BLaER1 treated with 17β-estradiol and CSF1 and Interleukin-3, amounts not matched to agents 10 nM and 100 nM (cell line): Measurements from ENCODE around the gene ARID3B.
A peak's percentile ranks its signal among the peaks of the same experiment; 100 is the strongest.

Source experiments
- H3K27ac ChIP-seq, 11 experiments: shearing (Covaris generic); formaldehyde crosslinking; 2 replicates each; pipeline ENCODE4 v1.8.1; 2022
- H3K27me3 ChIP-seq, 11 experiments: shearing (Covaris generic); formaldehyde crosslinking; 2 replicates each; pipeline ENCODE4 v1.8.1; 2022
- H3K36me3 ChIP-seq, 11 experiments: shearing (Covaris generic); formaldehyde crosslinking; 2 replicates each; pipeline ENCODE4 v1.8.1; 2022
- H3K4me1 ChIP-seq, 10 experiments: shearing (Covaris generic); formaldehyde crosslinking; 2 replicates each; pipeline ENCODE4 v1.8.1; 2022
- H3K4me2 ChIP-seq, 11 experiments: shearing (Covaris generic); formaldehyde crosslinking; 2 replicates each; pipeline ENCODE4 v1.8.1; 2022
- H3K4me3 ChIP-seq, 10 experiments: shearing (Covaris generic); formaldehyde crosslinking; 2 replicates each; pipeline ENCODE4 v1.8.1; 2022
- H3K9ac ChIP-seq, 11 experiments: shearing (Covaris generic); formaldehyde crosslinking; 2 replicates each; pipeline ENCODE4 v1.8.1; 2022
- H3K9me3 ChIP-seq, 11 experiments: shearing (Covaris generic); formaldehyde crosslinking; replicated peaks in 1 of 11; 2 replicates each; pipeline ENCODE4 v1.8.1; 2022
- H4K20me1 ChIP-seq, 11 experiments: shearing (Covaris generic); formaldehyde crosslinking; 2 replicates each; pipeline ENCODE4 v1.8.1; 2022
- Cebpa-rat ChIP-seq, 11 experiments: shearing (Covaris generic); IDR thresholded peaks; 2 replicates each; pipeline ENCODE4 v1.8.1; 2022

The ARID3B gene, protein sequence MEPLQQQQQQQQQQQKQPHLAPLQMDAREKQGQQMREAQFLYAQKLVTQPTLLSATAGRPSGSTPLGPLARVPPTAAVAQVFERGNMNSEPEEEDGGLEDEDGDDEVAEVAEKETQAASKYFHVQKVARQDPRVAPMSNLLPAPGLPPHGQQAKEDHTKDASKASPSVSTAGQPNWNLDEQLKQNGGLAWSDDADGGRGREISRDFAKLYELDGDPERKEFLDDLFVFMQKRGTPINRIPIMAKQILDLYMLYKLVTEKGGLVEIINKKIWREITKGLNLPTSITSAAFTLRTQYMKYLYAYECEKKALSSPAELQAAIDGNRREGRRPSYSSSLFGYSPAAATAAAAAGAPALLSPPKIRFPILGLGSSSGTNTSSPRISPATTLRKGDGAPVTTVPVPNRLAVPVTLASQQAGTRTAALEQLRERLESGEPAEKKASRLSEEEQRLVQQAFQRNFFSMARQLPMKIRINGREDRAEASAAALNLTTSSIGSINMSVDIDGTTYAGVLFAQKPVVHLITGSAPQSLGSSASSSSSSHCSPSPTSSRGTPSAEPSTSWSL

DNA sequence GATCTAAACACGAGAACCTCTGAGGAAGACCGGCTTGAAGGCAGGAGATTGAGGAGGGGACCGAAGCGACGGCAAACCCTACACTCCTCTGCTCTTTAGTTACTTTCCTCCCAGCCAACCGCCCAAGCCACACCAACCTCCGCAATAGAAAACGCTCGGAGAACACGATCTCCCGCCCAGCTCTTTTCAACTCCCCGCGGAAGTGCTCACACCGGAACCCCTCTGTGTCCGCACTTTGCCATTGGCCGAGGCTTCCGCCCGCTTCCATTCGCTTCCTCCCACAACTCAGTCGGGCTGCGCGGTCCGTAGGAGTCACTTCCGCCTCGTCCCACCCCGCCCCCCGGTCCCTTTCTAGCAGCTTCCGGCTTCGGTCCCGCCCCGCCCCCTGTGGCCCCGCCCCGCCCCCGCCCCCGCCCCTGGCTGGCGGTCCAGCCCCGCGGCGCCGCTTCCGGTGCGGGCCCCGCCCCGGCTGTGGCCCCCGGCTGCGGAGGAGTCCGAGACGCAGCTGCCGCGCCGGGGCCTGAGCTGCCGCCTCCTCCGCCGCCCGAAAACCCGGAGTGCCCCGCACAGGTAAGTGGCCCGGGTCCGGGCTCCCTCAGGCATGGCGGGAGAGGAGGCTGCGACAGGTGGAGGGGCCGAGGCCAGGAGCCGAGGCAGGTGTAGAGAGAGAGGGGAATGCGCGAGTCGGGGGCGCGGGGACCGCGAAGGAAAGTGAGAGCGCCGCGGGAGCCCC, at the start of gene ARID3B:
TSS of gene ARID3B (plus strand) at position 460 of the 733 bp plus-strand sequence. CDS start 2,717 bp downstream, outside the sequence.
- peaks cover 0 to 15% (median 0%) of the 10 kb centered on the region in 11 experiments; a peak in 2 of 22 replicates for H3K36me3 ChIP-seq
- peak within 1 kb of the TSS; percentile 96 to 99 (median 98) for H3K4me2 ChIP-seq
- H3K9me3 ChIP-seq = no peaks in the 10 kb centered on the region
- H3K4me1 ChIP-seq = peaks cover 39 to 53% (median 46%) of the 10 kb centered on the region in 10 experiments
- peak within 1 kb of the TSS; percentile 81 to 90 (median 87) for H3K9ac ChIP-seq
- peaks cover 16 to 33% (median 25%) of the 10 kb centered on the region in 11 experiments for H3K27me3 ChIP-seq
- peak within 1 kb of the TSS; percentile 54 to 88 (median 84) for H3K27ac ChIP-seq
- H4K20me1 ChIP-seq = peaks cover 27 to 47% (median 42%) of the 10 kb centered on the region in 11 experiments; a peak in 21 of 22 replicates
- no peak for TF ChIP-seq Cebpa-rat (IDR thresholded peaks at IDR 0.05)
- H3K4me3 ChIP-seq = peak within 1 kb of the TSS; percentile 79 to 96 (median 90)

DNA sequence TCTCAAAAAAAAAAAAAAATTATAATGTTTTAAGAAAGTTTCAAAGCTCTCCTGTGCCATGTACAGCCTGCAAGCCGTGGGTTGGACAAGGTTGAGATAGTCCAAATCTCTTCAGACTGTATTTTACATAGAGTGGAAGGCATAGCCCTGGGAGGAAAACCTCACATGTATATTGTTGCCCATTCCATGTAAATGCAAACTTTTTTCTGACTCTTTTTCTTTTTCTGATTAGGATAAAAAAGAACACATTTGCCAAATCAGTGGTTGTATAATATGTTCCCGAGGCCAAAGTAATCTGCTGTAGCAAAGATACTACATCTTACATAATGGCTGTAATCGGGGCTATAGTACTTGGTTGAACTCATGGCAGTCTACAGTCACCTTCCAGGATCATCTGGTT, 44.4 kb upstream of the ARID3B start:
- Histone ChIP-seq H3K4me2 (no peak overlapping the region), H4K20me1 (no peaks in the 10 kb centered on the region), H3K36me3 (peaks cover 0 to 11% (median 3%) of the 10 kb centered on the region in 11 experiments; a peak in 3 of 22 replicates), H3K27ac (no peak overlapping the region), H3K4me1 (no peaks in the 10 kb centered on the region), H3K27me3 (no peaks in the 10 kb centered on the region), H3K9ac (no peak overlapping the region), H3K4me3 (no peak overlapping the region), H3K9me3 (no peaks in the 10 kb centered on the region)
- no peak for TF ChIP-seq Cebpa-rat (IDR thresholded peaks at IDR 0.05)

DNA sequence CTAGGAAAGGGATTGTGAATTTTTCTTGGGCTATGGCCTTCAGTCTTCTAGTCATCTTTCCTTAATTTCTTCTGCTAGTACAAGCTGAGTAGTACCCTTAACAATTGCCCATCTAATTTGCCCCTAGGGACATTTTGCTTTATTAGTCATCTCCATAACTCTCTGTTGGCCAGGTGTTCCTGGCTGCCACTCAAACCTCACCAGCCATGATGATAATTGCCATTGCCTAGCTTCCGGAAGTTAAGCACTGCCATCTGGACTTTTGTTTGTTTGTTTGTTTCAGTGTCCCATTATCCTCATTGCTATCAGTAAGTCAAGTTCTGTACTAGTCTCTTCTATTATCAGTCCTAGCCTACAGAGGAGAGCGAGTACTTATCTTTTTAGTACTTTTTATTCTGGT, 43.4 kb upstream of the ARID3B start:
- Histone ChIP-seq H3K27ac (no peak overlapping the region), H3K27me3 (no peaks in the 10 kb centered on the region), H3K9ac (no peak overlapping the region), H3K4me2 (no peak overlapping the region), H4K20me1 (no peaks in the 10 kb centered on the region), H3K36me3 (peaks cover 0 to 20% (median 0%) of the 10 kb centered on the region in 11 experiments; a peak in 4 of 22 replicates), H3K4me3 (no peak overlapping the region), H3K4me1 (0 out of 20 replicates have a peak, but pooled peaks cover 0 to under 1% (median 0%) of the 10 kb centered on the region in 10 experiments), H3K9me3 (no peaks in the 10 kb centered on the region)
- TF ChIP-seq Cebpa-rat (IDR thresholded peaks at IDR 0.05) = no peak

DNA sequence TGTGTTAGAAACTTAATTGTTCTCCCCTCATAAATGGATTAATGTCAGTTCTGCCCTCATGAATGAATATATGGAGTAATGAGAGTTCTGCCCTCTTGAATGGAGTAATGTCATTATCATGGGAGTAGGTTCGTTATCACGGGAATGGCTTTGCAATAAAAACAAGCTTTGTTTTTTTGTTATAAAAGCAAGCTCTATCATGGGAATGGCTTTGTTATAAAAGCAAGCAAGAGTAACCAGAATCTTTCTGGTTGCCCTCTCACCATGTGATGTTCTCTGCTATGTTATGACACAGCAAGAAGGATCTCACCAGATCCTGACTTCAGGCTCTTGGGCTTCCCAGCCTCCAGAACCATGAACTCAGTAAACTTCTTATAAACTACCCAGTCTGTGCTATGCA, 41.7 kb upstream of the ARID3B start:
- Histone ChIP-seq H3K4me3 (no peak overlapping the region), H3K27me3 (no peaks in the 10 kb centered on the region), H3K27ac (no peak overlapping the region), H3K9ac (no peak overlapping the region), H3K36me3 (peaks cover 0 to 14% (median under 1%) of the 10 kb centered on the region in 11 experiments; a peak in 4 of 22 replicates), H3K4me1 (peaks cover 0 to 4% (median 0%) of the 10 kb centered on the region in 10 experiments; a peak in 1 of 20 replicates), H4K20me1 (no peaks in the 10 kb centered on the region), H3K9me3 (no peaks in the 10 kb centered on the region), H3K4me2 (no peak overlapping the region)
- no peak for TF ChIP-seq Cebpa-rat (IDR thresholded peaks at IDR 0.05)

DNA sequence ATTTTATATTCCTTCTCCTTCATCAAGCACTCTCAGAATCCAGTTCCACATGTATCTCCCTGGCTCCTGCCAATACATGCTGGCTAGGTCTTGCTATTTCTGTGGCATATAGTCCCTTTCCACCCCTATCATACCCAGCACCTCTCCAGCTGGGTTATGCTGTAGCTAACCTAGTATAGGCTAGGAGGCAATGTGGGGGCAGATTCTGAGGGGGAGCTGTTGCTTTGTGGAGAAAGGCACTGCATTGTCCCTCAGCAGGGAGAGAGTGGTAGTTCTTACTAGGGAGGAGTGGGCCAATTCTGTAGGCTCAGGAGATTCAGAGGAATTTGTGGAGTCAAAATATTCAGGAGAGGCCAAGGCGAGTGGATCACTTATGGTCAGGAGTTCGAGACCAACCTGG, 40.6 kb upstream of the ARID3B start:
- H3K27ac ChIP-seq = no peak overlapping the region
- no peaks in the 10 kb centered on the region for H4K20me1 ChIP-seq
- TF ChIP-seq Cebpa-rat (IDR thresholded peaks at IDR 0.05) = no peak

DNA sequence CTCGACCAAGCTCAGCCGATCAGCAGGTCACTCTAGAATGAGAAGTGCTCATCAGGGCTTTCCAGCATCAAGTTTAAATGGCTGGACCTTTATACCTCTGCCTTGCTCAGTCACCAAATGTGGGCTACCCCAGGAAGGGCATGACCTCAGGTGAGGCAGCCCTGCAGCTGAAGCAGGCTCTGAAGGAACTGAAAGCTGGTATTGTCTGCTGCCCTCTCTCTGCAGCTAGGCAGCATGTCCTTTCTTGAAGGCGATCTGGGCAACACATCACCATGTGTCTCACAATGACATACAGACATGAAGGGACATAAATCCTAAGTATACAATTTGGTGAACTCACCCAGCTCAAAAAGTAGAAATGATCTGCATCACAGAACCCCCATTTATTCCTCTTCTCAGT, 38.7 kb upstream of the ARID3B start:
- H3K9me3 ChIP-seq = no peaks in the 10 kb centered on the region
- no peak overlapping the region for H3K9ac ChIP-seq
- no peak for TF ChIP-seq Cebpa-rat (IDR thresholded peaks at IDR 0.05)

More for the DNA sequence above, 40.6 kb upstream of the ARID3B start:
- H3K9ac ChIP-seq = no peak overlapping the region
- peaks cover 0 to 22% (median 8%) of the 10 kb centered on the region in 11 experiments; a peak in 6 of 22 replicates for H3K36me3 ChIP-seq
- no peak overlapping the region for H3K4me2 ChIP-seq
- H3K27me3 ChIP-seq = no peaks in the 10 kb centered on the region
- H3K9me3 ChIP-seq = no peaks in the 10 kb centered on the region
- peaks cover 0 to 4% (median 0%) of the 10 kb centered on the region in 10 experiments; a peak in 1 of 20 replicates for H3K4me1 ChIP-seq
- H3K4me3 ChIP-seq = no peak overlapping the region

DNA sequence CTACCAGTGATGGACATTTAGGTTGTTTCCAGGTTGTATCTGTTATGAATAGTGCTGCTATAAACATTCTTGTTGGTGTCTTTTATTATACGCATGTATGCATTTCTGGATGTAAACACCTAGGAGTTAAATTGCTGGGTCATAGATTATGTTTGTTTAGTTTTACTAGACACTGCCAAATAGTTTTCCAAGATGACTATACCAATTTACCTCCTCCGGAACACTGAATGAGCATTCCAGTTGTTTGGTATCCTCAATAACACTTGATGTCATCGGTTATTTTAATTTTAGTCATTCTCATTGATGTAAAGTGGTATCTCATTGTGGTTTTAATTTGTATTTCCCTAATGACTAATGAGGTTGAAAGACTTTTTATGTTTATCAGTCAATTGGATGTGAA, 36.6 kb upstream of the ARID3B start:
- Histone ChIP-seq H4K20me1 (no peaks in the 10 kb centered on the region), H3K27ac (no peak overlapping the region), H3K4me1 (peaks cover 0 to 4% (median 0%) of the 10 kb centered on the region in 10 experiments; a peak in 1 of 20 replicates), H3K9ac (no peak overlapping the region), H3K9me3 (no peaks in the 10 kb centered on the region), H3K36me3 (peaks cover 0 to 26% (median 8%) of the 10 kb centered on the region in 11 experiments; a peak in 6 of 22 replicates), H3K4me3 (no peak overlapping the region), H3K27me3 (no peaks in the 10 kb centered on the region), H3K4me2 (no peak overlapping the region)
- TF ChIP-seq Cebpa-rat (IDR thresholded peaks at IDR 0.05) = no peak

More for the DNA sequence above, 38.7 kb upstream of the ARID3B start:
- H3K4me3 ChIP-seq = no peak overlapping the region
- peaks cover 0 to 4% (median 0%) of the 10 kb centered on the region in 10 experiments; a peak in 1 of 20 replicates for H3K4me1 ChIP-seq
- H3K4me2 ChIP-seq = no peak overlapping the region
- no peak overlapping the region for H3K27ac ChIP-seq
- no peaks in the 10 kb centered on the region for H4K20me1 ChIP-seq
- no peaks in the 10 kb centered on the region for H3K27me3 ChIP-seq
- H3K36me3 ChIP-seq = peaks cover 0 to 26% (median 8%) of the 10 kb centered on the region in 11 experiments; a peak in 6 of 22 replicates

DNA sequence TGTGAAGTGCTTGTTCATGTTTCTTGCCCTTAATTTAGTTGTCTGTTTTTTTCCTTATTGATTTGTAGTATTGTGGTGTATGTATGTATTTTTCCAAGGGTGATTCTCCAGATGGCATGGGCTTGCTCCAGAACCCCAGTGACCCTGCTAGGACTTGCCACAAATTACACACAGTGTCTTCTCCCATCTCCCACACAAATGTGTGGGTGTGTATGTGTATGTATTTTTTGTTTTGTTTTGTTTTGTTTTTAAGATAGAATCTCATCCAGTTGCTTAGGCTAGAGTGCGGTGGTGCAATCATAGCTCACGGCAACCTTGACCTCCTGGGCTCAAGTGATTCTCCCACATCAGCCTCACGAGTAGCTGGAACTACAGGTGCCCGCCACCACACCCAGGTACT, 36.2 kb upstream of the ARID3B start:
- H4K20me1 ChIP-seq = no peaks in the 10 kb centered on the region
- no peak overlapping the region for H3K4me2 ChIP-seq
- TF ChIP-seq Cebpa-rat (IDR thresholded peaks at IDR 0.05) = no peak
- peaks cover 0 to 26% (median 8%) of the 10 kb centered on the region in 11 experiments; a peak in 6 of 22 replicates for H3K36me3 ChIP-seq
- no peak overlapping the region for H3K9ac ChIP-seq
- H3K27ac ChIP-seq = no peak overlapping the region
- no peak overlapping the region for H3K4me3 ChIP-seq
- no peaks in the 10 kb centered on the region for H3K9me3 ChIP-seq
- peaks cover 0 to 4% (median 0%) of the 10 kb centered on the region in 10 experiments; a peak in 1 of 20 replicates for H3K4me1 ChIP-seq
- H3K27me3 ChIP-seq = no peaks in the 10 kb centered on the region
